Endothelial cell of umbilical vein (primary cell): ENCODE data around the gene CTNNA2. TPM values are rescaled to one million over a fixed set of nuclear protein-coding genes. Genes with fewer than 3 reads are reported as not detected.

Experiments used
- BruUV-seq: library from RNA; stranded (reverse); fragments of 400-500 nt; replicated peaks from 2 replicates; lab custom pipeline; 2021; lab: Mats Ljungman, UMichigan
- CTCF ChIA-PET: fragments of 300-600, 350-600 bp; sonication (Branson Sonifier 250); formaldehyde crosslinking; loops from one replicate; lab custom pipeline; 2021; ENCODE audit warnings: antibody characterized with exemption, inconsistent platforms; lab: Charles Lee
- POLR2A ChIA-PET: fragments of 300-600, 350-600 bp; sonication (Branson Sonifier 250); formaldehyde crosslinking; loops from one replicate; lab custom pipeline; 2021; ENCODE audit warnings: antibody characterized with exemption, inconsistent platforms; lab: Charles Lee
- DNase-seq: peaks from one replicate; pipeline ENCODE4 v3.0.0-alpha.2; 2011; ENCODE audit warnings: low read depth, low spot score
- FAIRE-seq: peaks from 2 replicates; lab custom pipeline; 2011; peaks lifted over from hg19 to GRCh38; lab: Jason Lieb, UNC
- H2AFZ ChIP-seq: 2 replicates; pipeline ENCODE4 v1.6.0; 2012; ENCODE audit warnings: low read depth, low read length, control low read depth, inconsistent platforms
- H3K27ac ChIP-seq: 2 replicates; pipeline ENCODE4 v1.5.1; 2011; ENCODE audit warnings: low read depth, mild to moderate bottlenecking, control low read depth, low read length, moderate library complexity; ENCODE audit not compliant: insufficient read depth
- H3K27me3 ChIP-seq, 2 experiments: 2 replicates each; pipeline versions ENCODE4 v1.6.0 to v1.6.1; 2011; ENCODE audit warnings: low read length in 2 of 2, mixed read lengths in 1 of 2; ENCODE audit not compliant: control insufficient read depth in 2 of 2, insufficient read depth in 2 of 2
- H3K36me3 ChIP-seq, 2 experiments: 2 replicates in 1 of 2; 3 replicates in 1 of 2; pipeline ENCODE4 v1.5.1; 2011; ENCODE audit warnings: low read length in 2 of 2, mild to moderate bottlenecking in 1 of 2, moderate library complexity in 1 of 2; ENCODE audit not compliant: control insufficient read depth in 2 of 2, insufficient read depth in 2 of 2; ENCODE audit errors: extremely low read depth in 1 of 2
- H3K4me1 ChIP-seq: 3 replicates; pipeline ENCODE4 v1.5.1; 2011; ENCODE audit warnings: mild to moderate bottlenecking, low read length; ENCODE audit not compliant: control insufficient read depth, insufficient read depth; ENCODE audit errors: extremely low read depth
- H3K4me2 ChIP-seq: 2 replicates; pipeline ENCODE4 v1.6.1; 2011; ENCODE audit warnings: low read length, control low read depth, mixed read lengths; ENCODE audit not compliant: insufficient read depth
- H3K4me3 ChIP-seq, 3 experiments: fragments of 200-600 bp in 1 of 3; sonication (generic), shearing (Covaris generic) in 1 of 3; replicated peaks in 1 of 3; 2 replicates each; pipeline ENCODE4 v1.5.1; 2011 to 2016; ENCODE audit warnings: control low read depth in 3 of 3, low read length in 3 of 3, mild to moderate bottlenecking in 2 of 3, inconsistent platforms in 1 of 3, low read depth in 1 of 3, moderate library complexity in 1 of 3; ENCODE audit not compliant: insufficient read depth in 1 of 3
- H3K79me2 ChIP-seq: 2 replicates; pipeline ENCODE4 v1.6.0; 2012; ENCODE audit warnings: low read length, inconsistent platforms; ENCODE audit not compliant: control insufficient read depth, insufficient read depth
- H3K9ac ChIP-seq: replicated peaks from 2 replicates; pipeline ENCODE3; 2011; ENCODE audit warnings: low read length, control low read depth; ENCODE audit not compliant: insufficient read depth; ENCODE audit errors: extremely low read depth
- H3K9me1 ChIP-seq: replicated peaks from 3 replicates; pipeline ENCODE4 v1.6.0; 2011; ENCODE audit warnings: mild to moderate bottlenecking, low read length; ENCODE audit not compliant: control insufficient read depth, insufficient read depth; ENCODE audit errors: extremely low read depth
- H3K9me3 ChIP-seq: replicated peaks from 2 replicates; pipeline ENCODE4 v1.5.1; 2012; ENCODE audit warnings: low read length, inconsistent platforms; ENCODE audit not compliant: control insufficient read depth, insufficient read depth
- H4K20me1 ChIP-seq: replicated peaks from 2 replicates; pipeline ENCODE3; 2011; ENCODE audit warnings: mild to moderate bottlenecking, low read length; ENCODE audit not compliant: control insufficient read depth, insufficient read depth; ENCODE audit errors: extremely low read depth
- CTCF ChIP-seq, 2 donors: IDR thresholded peaks; 1 replicate in 1 of 2; 2 replicates in 1 of 2; pipeline ENCODE4 v1.5.1; 2011; ENCODE audit warnings: low read length in 2 of 2, mild to moderate bottlenecking in 2 of 2, moderate library complexity in 2 of 2, control low read depth in 1 of 2, inconsistent platforms in 1 of 2, low read depth in 1 of 2; ENCODE audit not compliant: insufficient read depth in 1 of 2; ENCODE audit errors: extremely low read depth in 1 of 2
- EZH2 ChIP-seq: IDR thresholded peaks from 2 replicates; pipeline ENCODE4 v1.6.1; 2012; ENCODE audit warnings: borderline replicate concordance, low read depth, mild to moderate bottlenecking, moderate library complexity, low read length, inconsistent platforms; ENCODE audit not compliant: severe bottlenecking
- FOS ChIP-seq: IDR thresholded peaks from 2 replicates; pipeline ENCODE4 v1.6.1; 2011; ENCODE audit warnings: mild to moderate bottlenecking, low read length, moderate library complexity, borderline replicate concordance; ENCODE audit not compliant: insufficient read depth
- GATA2 ChIP-seq: IDR thresholded peaks from 2 replicates; pipeline ENCODE4 v1.7.0; 2011; ENCODE audit warnings: low read depth, mild to moderate bottlenecking, moderate library complexity, mixed read lengths, low read length; ENCODE audit not compliant: insufficient read length, insufficient read depth
- JUN ChIP-seq: IDR thresholded peaks from 2 replicates; pipeline ENCODE4 v1.6.1; 2011; ENCODE audit warnings: borderline replicate concordance, low read depth; ENCODE audit not compliant: insufficient read length, insufficient read depth
- MYC ChIP-seq: IDR thresholded peaks from one replicate; pipeline ENCODE4 v1.6.1; 2011; ENCODE audit warnings: mild to moderate bottlenecking, low read depth, low read length
- POLR2A ChIP-seq: IDR thresholded peaks from 2 replicates; pipeline ENCODE4 v1.6.1; 2012; ENCODE audit warnings: low read depth, mild to moderate bottlenecking, control low read depth, low read length
- POLR2AphosphoS5 ChIP-seq: IDR thresholded peaks from 2 replicates; pipeline ENCODE4 v1.6.1; 2012; ENCODE audit warnings: low read depth, mild to moderate bottlenecking, control low read depth, low read length, moderate library complexity; ENCODE audit not compliant: insufficient read depth
- dilution Hi-C: fragments of 300-500 bp; cut with MboI; formaldehyde crosslinking; loops from one replicate; pipeline ENCODE4 v1.15.0; 2019; ENCODE audit warnings: low sequenced_read_pairs; ENCODE audit not compliant: extremely low pct_ligation_motif_present
- intact Hi-C: fragments of 100-400 bp; cut with micrococcal nuclease; formaldehyde crosslinking; loops from one replicate; pipeline ENCODE4 v1.10.0; 2022
- polyA plus RNA-seq, 4 experiments: library from polyadenylated mRNA; depleted of rRNA in 3 of 4; stranded (reverse) in 3 of 4; unstranded in 1 of 4; fragments of >200 nt; gene quantifications; 2 replicates each; pipeline versions ENCODE4 v1.2.1 to v1.2.3, GENCODE V29; 2011 to 2012; ENCODE audit warnings: missing spikeins in 1 of 4
- total RNA-seq: library from RNA; stranded (reverse); gene quantifications from 2 replicates; pipeline ENCODE4 v1.2.3, GENCODE V29; 2021
- TF ChIP-seq, protein P1 (sequence below): IDR thresholded peaks from 2 replicates; pipeline ENCODE4 v1.6.1; 2011; ENCODE audit not compliant: insufficient read depth, insufficient read length

CTNNA2 gene
- total and polyA plus RNA-seq, 2 donors (not counting 3 experiments of a cell fraction or from before 2014, with no cell fraction given), result not detected

DNA sequence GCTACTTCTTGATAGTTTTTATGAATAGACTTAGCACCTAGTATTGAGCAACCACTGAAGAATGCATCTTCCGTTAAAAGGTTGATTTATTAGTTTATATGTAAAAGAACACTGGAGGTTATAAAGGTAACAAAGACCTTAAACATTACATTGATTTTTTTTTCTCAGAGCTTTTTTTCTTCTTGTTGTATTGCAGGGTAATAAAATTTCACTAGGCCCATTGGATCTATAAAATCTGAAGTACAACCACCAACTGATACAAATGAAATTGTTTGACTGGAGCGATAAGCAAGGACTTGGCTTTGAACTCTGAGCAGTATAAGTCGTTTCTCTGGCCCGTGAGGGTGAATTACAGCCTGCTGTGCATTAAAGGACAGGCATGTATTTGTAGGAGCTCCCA lies 447.7 kb downstream of the CTNNA2 start:
- Histone ChIP-seq H2AFZ (no peak overlapping the region), H4K20me1 (no peaks in the 10 kb centered on the region), H3K4me2 (no peak overlapping the region), H3K9ac (no peak overlapping the region), H3K9me1 (no peaks in the 10 kb centered on the region), H3K27ac (no peak overlapping the region), H3K36me3 (no peaks in the 10 kb centered on the region), H3K4me3 (no peak overlapping the region), H3K9me3 (peaks cover 8% of the 10 kb centered on the region), H3K4me1 (no peaks in the 10 kb centered on the region), H3K79me2 (no peaks in the 10 kb centered on the region), H3K27me3 (no peaks in the 10 kb centered on the region)
- no TSS peak for BruUV-seq
- TF ChIP-seq, protein P1, sequence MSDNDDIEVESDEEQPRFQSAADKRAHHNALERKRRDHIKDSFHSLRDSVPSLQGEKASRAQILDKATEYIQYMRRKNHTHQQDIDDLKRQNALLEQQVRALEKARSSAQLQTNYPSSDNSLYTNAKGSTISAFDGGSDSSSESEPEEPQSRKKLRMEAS, result no peak
- TF ChIP-seq POLR2A (no peak), JUN (no peak), MYC (no peak), GATA2 (no peak), CTCF (IDR thresholded peaks at IDR 0.05; ENCODE audit: extremely low read depth in 1 of 2, insufficient read depth in 1 of 2, low read depth in 1 of 2, low read length in 2 of 2) (no peak), POLR2AphosphoS5 (no peak), FOS (no peak), EZH2 (no peak)
- POLR2A ChIA-PET, result no interaction called here
- FAIRE-seq, result no peak
- CTCF ChIA-PET, result no interaction called here
- intact Hi-C loops, result no loop called here
- dilution Hi-C loops, result no loop called here
- DNase-seq, result no peak
